ENCODE data around the gene OLFML2B.
"Not testable (repeated sequence)": the region's sequence is repeated elsewhere in the genome, so short reads cannot be mapped to it uniquely, and the experiment has no call there.

The OLFML2B gene

DNA sequence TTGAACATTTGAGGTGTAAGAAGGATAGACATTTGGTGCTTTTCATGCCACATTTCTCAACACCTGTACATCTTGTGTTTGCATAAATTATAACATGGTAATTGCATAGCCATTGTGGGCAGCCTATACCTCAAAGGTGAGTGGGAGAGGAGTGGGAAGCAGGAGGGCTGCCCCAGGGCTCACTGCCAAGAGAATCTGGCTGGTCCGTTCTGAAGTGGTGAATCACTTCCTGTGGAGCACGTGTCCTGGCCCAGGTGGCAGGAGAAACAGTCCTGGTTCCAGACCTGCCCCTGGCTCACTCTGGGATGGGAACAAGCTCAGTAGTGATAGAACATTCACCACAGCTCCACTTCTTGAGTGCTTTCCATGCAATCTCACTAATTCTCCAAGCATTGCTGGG lies 11.6 kb upstream of the OLFML2B start:
- DNase-seq (ENCODE audit: low read depth), result no peak

DNA sequence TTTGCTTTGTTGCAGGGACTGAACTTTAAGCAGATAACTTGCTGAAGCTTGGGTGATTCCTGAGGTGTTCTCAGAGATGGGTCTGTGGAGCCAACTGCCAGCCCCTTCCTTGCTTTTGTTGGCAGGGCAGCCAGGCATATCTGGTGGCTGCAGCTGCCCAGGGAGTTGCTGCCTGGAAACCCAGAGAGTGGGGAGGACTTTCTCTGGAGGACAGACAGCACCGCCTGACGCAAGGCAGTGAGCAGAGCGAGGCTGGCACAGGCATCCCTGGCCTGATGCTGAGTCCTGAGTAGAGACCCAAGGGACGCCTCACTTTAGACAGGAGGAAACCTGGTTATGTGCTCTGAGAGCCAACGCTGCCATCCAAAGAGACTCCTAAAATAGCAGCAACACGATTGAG lies 9.8 kb upstream of the OLFML2B start:
- no peak for DNase-seq (ENCODE audit: low read depth)

DNA sequence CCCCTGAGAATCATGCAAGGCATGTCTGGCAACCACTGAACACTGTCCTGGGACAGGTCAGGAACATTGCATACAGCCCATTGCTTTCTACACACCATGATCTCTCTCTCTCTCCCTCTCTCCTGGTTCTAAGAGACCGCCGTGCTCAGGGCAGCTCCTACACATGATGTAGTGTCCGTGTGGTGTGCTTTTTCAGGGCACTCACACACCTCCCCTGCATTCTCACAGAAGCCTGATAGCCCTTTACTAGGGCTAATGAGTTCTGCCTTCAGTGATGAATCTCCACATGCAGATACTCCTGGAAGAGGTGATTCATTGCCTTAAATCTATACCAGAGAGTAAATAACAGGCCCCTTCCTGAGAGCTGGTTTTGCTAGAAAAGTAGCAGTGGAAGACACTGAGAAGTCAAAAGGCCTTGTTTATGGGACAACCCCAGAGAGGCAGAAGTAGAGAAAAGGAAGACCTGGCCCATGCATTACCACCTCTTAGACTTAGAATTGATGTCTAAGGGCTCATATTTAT lies 7.2 kb upstream of the OLFML2B start:
- DNase-seq (ENCODE audit: low read depth), result no peak

DNA sequence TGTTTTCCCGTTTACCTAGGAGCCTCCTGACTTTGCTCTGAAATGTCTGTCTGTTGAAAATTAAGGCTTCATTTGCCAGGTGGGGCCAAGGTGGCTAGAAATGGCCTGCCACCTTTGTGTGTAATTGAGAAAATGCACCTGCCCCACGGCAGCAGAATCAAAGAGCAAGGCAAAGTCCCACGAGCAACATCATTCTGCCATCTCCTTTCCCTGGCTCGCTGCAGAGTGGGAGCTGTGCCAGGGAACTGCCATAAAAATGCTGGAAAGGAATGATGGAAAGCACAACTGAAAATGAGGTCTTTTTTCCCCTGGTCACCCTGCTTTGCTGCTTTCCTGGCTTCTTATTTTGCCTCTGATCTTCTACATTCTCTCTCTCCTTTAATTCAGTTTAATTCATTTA lies 5.5 kb upstream of the OLFML2B start:
- no peak for DNase-seq (ENCODE audit: low read depth)

DNA sequence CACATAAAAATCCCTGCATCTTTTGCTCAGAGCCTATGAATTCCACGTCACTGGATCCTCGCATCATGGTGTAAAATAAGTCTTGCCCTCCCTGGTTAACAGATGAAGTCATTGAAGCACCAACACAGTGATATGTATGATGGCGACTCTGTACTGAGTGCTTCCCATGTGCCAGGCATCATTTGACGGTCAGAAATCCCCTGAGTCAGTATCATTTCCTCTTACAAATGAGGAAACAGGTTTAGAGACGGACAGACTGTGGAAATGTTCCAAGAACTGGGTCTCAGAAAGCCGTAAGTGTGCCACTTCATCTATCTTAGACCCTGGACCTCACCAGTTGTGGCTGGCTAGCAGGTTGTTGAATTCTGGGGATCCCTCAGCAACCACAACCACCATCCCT lies 5.1 kb upstream of the OLFML2B start:
- DNase-seq (ENCODE audit: low read depth), result no peak

DNA sequence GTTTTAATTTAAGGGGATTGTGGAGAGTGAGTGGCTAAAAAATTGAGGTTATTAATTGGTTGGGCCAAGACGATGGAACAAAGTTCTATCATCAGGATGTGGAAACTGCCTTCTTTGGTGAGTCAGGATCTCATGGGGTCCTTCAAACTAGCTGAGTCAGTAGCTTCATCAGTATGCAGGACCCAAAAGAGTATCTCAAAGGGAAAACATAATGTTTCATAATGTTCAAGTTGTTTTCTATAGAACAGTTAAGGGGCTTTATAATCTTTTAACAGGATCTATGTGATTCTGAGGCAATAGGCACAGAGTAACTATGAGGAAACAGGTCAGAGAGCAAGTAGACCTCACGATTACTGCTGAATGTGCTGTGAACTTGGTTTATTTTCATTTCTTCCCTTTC lies 3.2 kb upstream of the OLFML2B start:
- no peak for DNase-seq (ENCODE audit: low read depth)

DNA sequence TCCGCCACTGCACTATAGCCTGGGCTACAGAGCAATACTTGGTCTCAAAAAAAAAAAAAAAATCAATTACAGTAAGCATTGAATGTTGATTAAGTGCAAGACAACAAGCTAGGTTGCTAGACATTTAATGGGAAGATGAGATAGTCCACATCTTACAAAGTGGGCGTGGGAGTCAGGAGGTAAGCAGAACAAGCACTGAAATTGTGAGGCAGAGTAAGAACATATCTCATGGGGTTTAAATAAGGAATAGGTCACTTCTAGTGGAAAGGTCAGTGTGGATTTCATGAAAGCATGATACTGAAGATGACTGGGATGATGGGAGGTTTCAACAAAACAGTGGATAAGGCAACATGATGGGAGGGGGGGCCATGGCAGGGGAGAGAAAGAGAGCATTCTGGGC lies 1.9 kb upstream of the OLFML2B start:
- no peak for DNase-seq (ENCODE audit: low read depth)

DNA sequence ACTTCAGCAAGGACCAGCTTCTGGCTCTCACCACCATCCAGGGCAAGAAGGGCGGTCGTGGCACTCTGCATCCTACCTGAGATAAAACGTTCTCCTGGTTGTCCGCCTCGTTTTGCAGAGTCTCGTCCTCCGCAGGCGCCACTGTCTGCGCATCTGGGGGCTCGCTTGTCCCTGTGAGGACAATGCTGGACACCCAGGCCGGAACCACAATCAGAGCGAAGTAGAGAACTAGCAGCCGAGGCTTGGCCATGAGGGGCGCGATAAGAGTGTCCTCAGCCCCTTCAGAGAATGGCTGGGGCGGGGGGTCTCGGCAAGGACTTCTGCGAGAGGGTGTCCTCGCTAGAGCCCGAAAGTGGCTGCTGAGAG lies 505 bp downstream of the OLFML2B start:
- DNase-seq (ENCODE audit: low read depth), result no peak

DNA sequence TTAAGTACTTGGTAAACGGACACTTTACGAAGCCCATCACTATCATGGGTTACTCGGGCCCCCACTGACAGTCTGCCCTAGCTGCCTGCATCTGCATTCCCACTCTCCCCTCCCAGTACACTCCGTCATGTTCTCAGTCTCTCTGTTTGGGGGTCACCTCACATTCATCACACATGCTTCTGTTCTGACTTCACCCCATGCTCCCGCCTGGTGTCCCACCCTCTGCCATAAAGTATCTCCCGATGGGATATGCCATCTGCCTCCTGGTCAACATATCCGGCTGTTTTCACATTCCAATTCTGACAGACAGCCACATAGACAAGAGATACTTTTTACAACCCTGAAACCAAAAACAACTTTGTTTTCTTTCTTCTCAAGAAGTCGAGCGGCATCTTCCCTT lies 1.0 kb downstream of the OLFML2B start:
- DNase-seq (ENCODE audit: low read depth), result no peak

DNA sequence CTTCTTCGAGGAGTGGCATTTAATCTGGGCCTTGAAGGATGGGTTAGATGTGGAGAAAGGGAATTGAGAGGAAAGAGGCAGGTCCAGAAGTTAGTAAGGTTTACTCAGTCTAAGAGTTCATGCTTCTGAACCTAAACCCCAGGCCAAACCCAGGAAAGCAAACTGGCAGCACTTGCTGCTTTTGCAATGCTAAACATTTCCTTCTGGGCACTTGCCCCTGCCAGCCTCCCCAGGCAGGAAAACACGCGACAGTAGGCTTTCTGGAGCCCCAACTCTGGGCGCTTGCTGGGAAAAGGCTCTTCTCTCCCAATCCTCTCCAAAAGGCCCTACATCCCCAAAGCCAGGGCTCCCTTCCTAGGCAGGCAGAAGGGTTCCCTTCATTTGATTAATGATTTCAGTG lies 2.5 kb downstream of the OLFML2B start:
- DNase-seq (ENCODE audit: low read depth), result no peak

DNA sequence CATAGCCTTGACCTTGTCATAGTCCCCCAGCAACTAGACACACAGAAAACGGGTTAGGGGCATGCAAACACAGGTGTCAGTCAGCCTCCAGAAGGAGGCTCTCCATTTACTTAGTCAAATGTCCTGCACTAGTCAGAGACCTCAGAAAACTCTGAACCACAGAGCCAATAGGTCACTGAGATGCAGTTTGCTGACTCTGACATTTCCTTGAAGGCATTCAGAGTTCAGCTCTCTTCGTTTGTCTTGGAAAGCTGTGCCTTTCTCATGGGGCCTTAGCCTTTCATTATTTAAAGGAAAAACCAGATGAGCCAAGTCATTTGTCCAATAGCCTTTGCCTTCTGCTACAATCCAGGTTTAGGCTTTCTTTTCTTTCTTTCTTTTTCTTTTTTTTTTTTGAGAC lies 3.5 kb downstream of the OLFML2B start:
- no peak for DNase-seq (ENCODE audit: low read depth)

DNA sequence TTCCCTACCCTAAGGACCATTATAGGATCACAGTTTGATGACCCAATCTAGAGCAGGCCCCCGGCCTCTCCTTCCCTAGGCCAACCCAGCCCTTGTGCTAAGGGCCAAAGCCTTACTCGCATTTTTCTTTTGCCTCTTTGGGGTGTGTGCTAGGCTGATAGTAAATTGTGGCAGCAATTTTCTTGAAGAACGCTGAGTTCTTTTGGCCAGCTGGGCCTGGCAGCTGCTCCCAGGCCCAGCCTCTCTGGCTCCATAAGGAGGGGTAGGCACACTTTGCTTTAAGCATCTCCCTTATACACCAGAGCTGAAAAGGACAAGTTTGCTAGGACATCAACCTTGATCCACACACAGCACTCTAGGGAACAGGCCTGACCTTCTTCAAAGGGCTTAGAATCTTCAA lies 4.2 kb downstream of the OLFML2B start:
- DNase-seq (ENCODE audit: low read depth), result no peak

DNA sequence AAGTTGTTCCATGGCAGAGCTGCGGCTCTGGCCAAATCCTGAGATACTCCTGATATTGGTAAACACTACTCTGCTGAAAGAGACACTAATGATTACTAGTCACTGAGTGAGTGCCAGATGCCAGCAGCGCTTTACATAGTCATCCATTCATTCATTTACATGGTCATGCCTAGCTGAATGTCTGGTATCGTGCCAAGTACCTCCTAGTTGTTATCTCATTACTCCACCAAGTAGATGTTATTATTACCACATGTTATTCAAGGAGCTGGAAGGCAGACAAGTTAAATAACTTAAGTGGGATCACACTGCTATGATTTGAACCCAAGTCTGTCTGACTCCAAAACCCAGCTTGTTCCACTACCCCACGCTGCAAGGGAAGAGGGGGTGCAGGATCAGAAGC lies 4.7 kb downstream of the OLFML2B start:
- no peak for DNase-seq (ENCODE audit: low read depth)

DNA sequence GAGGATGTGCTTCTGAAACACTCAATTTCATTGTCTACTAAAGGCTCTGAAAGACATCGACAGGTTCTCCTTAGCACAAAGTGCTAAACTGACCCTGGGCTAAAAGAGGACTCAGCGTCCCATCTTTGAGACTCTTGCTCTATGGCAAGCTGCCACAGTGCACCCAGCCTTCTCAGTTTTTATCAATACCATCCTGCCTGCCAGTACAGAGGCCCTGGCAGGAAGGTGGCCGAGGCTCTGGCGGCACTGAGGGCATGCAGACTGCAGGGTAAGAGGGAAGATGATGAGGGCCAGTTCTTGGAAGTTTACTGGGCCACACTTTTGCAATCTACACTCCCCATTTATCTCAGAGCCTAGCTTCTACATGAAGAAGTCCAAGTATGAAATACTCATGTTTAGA lies 5.3 kb downstream of the OLFML2B start:
- DNase-seq (ENCODE audit: low read depth), result no peak

DNA sequence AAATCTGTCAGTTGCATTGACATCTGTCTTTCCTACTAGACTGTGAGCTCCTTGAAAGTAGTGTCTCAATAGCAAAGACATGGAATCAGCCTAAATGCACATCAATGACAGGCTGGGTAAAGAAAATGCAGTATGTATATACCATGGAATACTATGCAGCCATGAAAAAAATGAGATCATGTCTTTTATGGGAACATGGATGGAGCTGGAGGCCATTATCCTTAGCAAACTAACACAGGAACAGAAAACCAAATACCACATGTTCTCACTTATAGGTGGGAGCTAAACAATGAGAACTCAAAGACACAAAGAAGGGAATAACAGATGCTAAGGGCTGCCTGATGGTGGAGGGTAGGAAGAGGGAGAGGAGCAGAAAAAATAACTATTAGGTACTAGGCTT lies 5.9 kb downstream of the OLFML2B start:
- DNase-seq (ENCODE audit: low read depth), result not testable (repeated sequence)

DNA sequence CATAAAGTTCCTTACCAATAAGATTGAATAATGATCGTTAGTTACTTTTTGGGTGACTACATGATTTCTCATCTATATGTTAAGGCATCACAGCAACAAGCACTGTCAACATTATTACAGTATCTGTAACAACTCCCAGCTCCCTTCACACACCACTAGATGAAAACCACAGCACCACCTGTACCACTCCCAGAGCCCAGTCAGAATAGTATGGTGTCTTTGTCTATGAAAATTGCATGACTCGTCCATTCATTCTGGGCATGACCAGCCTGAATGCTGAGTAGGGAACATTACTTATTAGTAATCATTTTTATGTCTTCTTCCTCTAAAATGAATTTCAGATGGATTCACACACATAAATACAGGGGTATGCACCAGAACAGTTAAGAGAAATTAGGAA lies 7.0 kb downstream of the OLFML2B start:
- no peak for DNase-seq (ENCODE audit: low read depth)

DNA sequence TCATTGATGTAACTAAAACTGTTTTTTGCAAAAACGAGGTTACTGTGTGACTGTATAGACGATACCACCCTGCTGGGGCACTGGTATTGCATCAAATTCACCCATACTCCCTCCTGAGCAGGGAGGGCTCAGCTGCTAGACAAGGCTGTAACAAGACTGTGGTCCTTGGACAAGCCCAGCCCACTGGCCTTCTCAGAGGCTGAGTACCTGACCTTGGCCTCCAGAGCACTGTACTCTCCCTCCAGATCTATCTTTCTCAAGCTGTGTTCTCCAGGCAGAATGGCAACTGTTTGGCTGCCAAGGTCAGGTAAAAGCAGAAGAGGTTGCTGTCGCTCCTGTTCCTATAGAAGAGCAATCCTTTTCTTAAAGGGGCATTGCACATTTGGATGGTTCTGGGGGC lies 8.5 kb downstream of the OLFML2B start:
- no peak for DNase-seq (ENCODE audit: low read depth)

DNA sequence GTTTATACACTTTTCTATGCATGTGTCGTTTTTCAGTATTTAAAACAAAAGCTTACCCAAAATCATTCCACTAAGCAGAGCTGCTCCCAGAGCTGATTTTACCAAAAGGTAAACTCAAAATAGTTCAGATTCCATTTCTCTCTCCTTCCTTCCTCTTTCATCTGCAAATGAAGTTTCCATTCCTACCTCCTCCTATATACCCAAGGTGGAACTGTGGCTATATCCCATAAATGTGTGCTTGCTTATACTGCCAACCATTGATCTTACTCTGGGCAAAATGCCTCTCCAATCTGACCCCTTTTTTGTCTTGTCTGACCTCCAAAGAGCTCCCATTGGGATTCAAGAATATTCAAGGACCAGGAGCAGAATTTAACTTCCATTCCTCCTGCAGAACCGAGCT lies 9.5 kb downstream of the OLFML2B start:
- no peak for DNase-seq (ENCODE audit: low read depth)

DNA sequence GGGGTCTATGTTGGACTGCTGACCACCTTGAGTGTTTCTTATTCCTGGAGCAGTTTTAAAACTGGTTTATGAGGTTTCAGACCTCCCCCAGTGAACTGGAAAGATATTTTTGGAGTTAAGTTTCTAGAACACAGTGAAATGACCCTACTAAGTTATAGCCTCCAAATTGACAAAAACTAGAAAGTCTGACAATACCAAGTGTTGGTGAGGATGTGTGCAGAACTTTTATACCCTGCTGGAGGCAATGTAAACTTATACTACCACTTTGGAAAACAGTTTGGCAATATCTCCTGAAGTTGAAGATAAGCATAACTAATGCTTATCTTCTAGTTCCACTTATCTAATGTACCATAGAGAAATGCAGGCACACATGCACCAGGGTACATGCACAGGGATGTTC lies 10.4 kb downstream of the OLFML2B start:
- DNase-seq (ENCODE audit: low read depth), result no peak

DNA sequence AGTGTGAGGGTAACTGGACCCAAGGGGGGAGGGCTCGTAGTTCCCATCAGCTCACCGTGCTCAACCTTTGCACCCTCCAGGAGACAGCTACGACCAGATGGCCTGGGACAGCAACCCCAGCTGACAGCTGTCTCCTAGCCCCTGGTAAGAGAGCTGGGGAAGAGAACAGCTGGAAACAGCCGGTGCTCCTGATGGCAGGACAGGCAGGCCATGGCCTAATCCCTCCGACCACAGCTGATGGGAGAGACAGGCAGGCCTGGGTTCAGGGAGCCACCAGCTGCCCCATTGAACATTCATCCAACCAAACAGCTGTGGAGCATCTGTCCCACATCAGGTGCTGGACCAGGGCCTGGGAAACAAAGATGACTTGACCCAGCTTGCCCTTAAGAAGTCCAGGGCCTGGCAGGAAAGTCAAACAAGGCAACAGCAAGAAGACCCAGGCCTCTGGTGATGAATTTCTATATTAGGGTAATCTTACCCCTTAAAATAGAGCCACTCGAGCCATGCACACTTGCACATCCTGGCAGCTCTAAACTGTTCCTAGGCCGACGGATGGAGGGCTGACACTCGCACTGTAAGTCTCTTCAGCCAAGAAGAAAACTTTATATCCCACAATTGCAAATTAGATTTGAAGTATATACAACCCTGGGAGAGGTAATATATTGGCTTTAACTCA lies 12.2 kb downstream of the OLFML2B start:
- no peak for DNase-seq (ENCODE audit: low read depth)

DNA sequence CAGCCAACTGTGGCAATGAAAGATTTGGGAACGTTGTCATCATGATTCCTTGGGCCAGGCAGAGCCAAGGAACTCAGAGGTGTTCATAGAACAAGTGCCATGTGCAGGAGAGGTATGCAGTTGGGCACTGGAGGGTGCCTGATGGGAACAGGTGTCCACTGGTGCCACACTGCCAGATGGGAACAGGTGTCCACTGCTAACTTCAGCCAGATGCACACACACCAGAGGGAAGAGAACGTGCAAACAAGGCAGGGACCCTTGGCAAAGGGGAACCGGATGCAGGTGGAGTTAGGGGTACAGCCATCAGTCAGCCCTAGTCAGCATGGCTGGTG lies 13.5 kb downstream of the OLFML2B start:
- DNase-seq (ENCODE audit: low read depth), result no peak

DNA sequence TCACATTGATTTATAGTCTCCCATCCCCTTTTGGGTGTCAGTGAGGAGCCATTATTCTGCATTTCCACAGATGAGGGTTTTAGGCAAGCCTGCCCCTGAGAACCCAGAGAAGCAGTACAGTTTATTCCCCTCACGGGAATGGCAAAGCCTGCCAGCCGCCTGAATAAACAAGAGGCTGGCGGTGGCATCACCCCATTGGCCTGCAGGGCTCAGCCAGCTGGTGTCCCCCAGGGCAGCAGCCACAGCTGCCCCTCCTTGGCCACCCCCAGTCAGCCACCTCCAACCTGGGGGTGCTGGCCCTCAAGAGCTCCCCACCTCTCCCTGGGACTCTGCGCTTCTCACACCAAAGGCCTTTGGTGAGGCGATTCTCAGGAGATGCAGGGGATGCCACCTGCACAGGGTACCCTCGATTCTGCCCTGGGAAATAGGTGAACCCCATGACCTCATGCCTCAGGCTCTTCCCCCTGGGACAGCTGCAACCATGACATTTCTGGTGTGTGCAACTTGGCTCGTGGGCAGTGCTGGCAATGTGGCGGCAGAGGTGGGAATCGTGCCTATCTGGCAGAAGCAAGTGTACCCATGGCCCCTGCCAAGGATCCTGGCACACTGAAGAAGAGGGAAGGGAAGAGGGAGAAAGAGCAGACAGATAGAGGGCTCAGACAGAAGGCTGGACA lies 14.0 kb downstream of the OLFML2B start:
- DNase-seq (ENCODE audit: low read depth), result no peak

DNA sequence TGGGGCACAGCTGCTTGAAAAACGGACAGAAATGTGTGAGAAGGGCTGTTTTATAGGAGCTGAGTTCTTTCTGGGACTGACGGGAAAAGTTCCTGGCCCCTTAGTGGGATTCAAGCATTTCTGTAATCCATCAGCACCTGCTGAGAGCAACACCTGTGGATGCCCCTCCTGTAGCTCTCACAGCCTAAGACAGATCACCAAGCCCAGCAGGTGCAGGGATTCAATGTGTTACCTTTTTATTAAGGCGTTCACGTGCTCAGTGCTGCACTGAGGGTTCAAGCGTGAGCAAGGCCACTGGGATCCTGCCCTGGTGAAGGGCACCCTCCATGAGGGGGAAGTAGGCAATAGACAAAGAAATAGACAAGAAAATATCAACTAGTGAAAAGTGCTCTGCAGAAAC lies 14.9 kb downstream of the OLFML2B start:
- DNase-seq (ENCODE audit: low read depth), result no peak

DNA sequence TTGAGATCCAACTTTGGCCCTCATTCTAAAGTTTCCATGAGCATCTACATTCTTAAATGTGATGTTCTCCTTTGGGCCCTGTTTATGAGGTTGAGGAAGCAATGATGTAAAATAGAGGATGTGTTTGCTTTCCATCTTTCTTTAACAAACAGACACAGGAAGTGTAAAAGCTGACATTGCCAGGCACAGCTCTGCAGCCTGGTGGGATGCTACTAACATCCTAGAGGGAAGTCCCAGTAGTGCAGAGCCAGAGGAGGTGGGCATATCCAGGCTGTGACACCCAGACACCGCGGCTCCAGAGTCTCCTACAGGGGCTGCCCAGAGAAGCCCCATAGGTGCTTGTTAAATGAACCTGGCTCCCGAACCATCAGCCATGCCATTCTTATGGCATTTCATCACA lies 16.2 kb downstream of the OLFML2B start:
- DNase-seq (ENCODE audit: low read depth), result no peak
